HL-60 (cell line): ENCODE results near the gene RASA2.

Experiments
- CTCF ChIP-seq: IDR thresholded peaks from one replicate; pipeline ENCODE4 v1.5.1; 2011; ENCODE audit warnings: low read length, control low read depth, inconsistent platforms; ENCODE audit not compliant: insufficient read depth
- GABPA ChIP-seq: IDR thresholded peaks from 2 replicates; pipeline ENCODE4 v1.6.1; 2012; ENCODE audit warnings: low read depth

DNA sequence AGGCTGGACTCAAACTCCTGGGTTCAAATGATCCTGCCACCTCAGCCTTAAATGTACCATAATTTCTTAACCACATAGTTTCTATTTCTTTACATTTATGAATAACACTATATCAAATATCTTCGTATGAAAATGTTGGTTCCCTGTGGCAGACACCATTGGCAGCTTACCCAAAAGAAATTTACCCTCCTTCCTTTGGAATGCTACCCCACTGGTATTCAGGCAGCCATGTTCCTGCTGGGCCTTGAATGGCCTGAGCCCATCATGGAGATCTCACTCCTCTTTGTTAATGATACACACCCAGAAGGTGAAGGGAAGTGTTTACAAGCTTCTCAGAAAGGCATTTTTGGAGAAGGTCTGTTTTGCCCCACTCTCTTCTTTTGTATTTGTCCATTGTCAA lies 157.0 kb downstream of the RASA2 start:
- TF ChIP-seq CTCF (no peak), GABPA (no peak)
